ENCODE data around the gene ZNF581. TPM values are rescaled to one million over a fixed set of nuclear protein-coding genes. Genes with fewer than 3 reads are reported as not detected.

The ZNF581 gene
- total and polyA plus RNA-seq, 4 donors, result 2.1 to 7.3 (median 5.2) TPM

DNA sequence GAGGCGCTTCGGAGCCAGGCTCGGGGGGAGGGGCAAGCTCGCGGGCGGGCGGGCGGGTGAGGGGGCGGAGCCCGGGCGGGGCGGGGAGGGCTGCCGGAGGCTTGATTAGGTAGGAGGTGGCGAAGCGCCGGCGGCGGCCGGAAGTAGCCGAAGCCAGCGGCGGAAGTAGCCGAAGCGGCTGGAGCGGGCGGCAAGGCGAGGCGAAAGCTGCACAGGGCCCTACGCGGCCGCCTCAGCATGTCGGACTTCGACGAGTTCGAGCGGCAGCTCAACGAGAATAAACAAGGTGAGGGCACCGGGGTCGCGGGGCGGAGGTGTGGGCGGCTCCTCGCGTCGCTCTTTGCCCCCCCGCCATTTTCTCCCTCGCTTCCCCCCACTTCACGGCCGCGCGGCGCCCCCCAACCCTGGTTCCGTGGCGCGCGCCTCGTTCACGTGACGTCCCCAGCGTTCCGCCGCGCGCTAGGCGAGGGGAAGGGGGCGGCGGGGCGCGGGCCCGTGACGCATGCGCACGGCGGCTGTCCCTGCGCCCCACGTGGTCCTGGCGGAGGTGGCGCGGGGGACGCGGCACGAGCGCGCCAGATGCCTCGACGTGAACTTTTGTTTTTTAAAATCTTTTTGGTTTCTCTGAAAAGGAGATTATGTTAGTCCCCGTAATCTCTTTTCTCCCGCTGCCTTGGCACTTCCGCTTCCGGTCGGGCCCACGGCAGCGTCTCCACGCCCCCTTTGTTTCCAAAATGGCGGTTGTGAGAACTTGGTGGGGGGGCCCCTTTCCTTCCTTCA is 11.6 kb downstream of the ZNF581 start, which contains the start of gene U2AF2:
Gene U2AF2, plus strand, starts transcription at position 168 of the 780 bp plus-strand sequence. Its CDS starts 70 bp downstream, at position 238.
- peaks cover 0 to 5% (median 0%) of the 10 kb centered on the region in 4 donors for H3K36me3 ChIP-seq (ENCODE audit: control insufficient read depth in 4 of 4, insufficient read depth in 3 of 4, low read depth in 1 of 4, low read length in 3 of 4)
- H3K4me1 ChIP-seq (ENCODE audit: control insufficient read depth in 4 of 4, insufficient read depth in 4 of 4, low read length in 3 of 4), result peaks cover 8 to 40% (median 36%) of the 10 kb centered on the region in 4 donors
- WGBS, result under 1% methylated on average over 95 of the region's 95 CpGs

GRCh38 chr19:55655648-55656040 is 12.2 kb downstream of the ZNF581 start:
- Histone ChIP-seq H3K9me3 (ENCODE audit: control insufficient read depth in 4 of 4, low read length in 3 of 4) (no peaks in the 10 kb centered on the region), H3K4me1 (ENCODE audit: control insufficient read depth in 4 of 4, insufficient read depth in 4 of 4, low read length in 3 of 4) (peaks cover 8 to 40% (median 36%) of the 10 kb centered on the region in 4 donors), H3K36me3 (ENCODE audit: control insufficient read depth in 4 of 4, insufficient read depth in 3 of 4, low read depth in 1 of 4, low read length in 3 of 4) (peaks cover 0 to 7% (median 2%) of the 10 kb centered on the region in 4 donors), H3K27ac (ENCODE audit: low read depth in 1 of 2, low read length in 2 of 2) (peak overlapping the region; percentile 99), H3K27me3 (ENCODE audit: control insufficient read depth in 4 of 4, insufficient read depth in 4 of 4, low read length in 3 of 4) (no peaks in the 10 kb centered on the region), H3K4me3 (ENCODE audit: low read depth in 1 of 3, low read length in 3 of 3) (peak overlapping the region; percentile 87 to 94 (median 89)), H3K9ac (ENCODE audit: low read depth in 1 of 2, low read length in 2 of 2) (peak overlapping the region; percentile 74 to 97)
- 1% methylated on average over 19 of the region's 19 CpGs for WGBS
- no peak for DNase-seq (ENCODE audit: low spot score)
- TF ChIP-seq RXRA (IDR thresholded peaks at IDR 0.05) (no peak), SP1 (IDR thresholded peaks at IDR 0.05) (no peak), FOXA1 (IDR thresholded peaks at IDR 0.05) (no peak), TAF1 (conservative IDR thresholded peaks at IDR 0.05) (no peak), GABPA (IDR thresholded peaks at IDR 0.05 in 1 of 2, conservative IDR thresholded peaks at IDR 0.05 in 1 of 2) (no peak), NR2F2 (IDR thresholded peaks at IDR 0.05) (no peak), JUND (IDR thresholded peaks at IDR 0.05) (no peak), HNF4A (conservative IDR thresholded peaks at IDR 0.05) (no peak), YY1 (IDR thresholded peaks at IDR 0.05) (no peak)
- TF ChIP-seq, protein P1, sequence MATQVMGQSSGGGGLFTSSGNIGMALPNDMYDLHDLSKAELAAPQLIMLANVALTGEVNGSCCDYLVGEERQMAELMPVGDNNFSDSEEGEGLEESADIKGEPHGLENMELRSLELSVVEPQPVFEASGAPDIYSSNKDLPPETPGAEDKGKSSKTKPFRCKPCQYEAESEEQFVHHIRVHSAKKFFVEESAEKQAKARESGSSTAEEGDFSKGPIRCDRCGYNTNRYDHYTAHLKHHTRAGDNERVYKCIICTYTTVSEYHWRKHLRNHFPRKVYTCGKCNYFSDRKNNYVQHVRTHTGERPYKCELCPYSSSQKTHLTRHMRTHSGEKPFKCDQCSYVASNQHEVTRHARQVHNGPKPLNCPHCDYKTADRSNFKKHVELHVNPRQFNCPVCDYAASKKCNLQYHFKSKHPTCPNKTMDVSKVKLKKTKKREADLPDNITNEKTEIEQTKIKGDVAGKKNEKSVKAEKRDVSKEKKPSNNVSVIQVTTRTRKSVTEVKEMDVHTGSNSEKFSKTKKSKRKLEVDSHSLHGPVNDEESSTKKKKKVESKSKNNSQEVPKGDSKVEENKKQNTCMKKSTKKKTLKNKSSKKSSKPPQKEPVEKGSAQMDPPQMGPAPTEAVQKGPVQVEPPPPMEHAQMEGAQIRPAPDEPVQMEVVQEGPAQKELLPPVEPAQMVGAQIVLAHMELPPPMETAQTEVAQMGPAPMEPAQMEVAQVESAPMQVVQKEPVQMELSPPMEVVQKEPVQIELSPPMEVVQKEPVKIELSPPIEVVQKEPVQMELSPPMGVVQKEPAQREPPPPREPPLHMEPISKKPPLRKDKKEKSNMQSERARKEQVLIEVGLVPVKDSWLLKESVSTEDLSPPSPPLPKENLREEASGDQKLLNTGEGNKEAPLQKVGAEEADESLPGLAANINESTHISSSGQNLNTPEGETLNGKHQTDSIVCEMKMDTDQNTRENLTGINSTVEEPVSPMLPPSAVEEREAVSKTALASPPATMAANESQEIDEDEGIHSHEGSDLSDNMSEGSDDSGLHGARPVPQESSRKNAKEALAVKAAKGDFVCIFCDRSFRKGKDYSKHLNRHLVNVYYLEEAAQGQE (IDR thresholded peaks at IDR 0.05), result no peak
- TF ChIP-seq, protein P2, sequence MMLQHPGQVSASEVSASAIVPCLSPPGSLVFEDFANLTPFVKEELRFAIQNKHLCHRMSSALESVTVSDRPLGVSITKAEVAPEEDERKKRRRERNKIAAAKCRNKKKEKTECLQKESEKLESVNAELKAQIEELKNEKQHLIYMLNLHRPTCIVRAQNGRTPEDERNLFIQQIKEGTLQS (IDR thresholded peaks at IDR 0.05), result no peak

More for the DNA sequence above, 11.6 kb downstream of the ZNF581 start, which contains the start of gene U2AF2:
- peak; percentile 99 for DNase-seq (ENCODE audit: low spot score)
- TF ChIP-seq RAD21 (IDR thresholded peaks at IDR 0.05) (no peak), FOXA2 (IDR thresholded peaks at IDR 0.05) (no peak), GABPA (IDR thresholded peaks at IDR 0.05 in 1 of 2, conservative IDR thresholded peaks at IDR 0.05 in 1 of 2) (peak; percentile 84 to 90), FOXA1 (IDR thresholded peaks at IDR 0.05) (no peak), EGR1 (IDR thresholded peaks at IDR 0.05; ENCODE audit: low read depth in 2 of 2) (no peak), HNF4G (IDR thresholded peaks at IDR 0.05) (no peak), RXRA (IDR thresholded peaks at IDR 0.05) (no peak), YY1 (IDR thresholded peaks at IDR 0.05) (peak; percentile 98), HNF4A (conservative IDR thresholded peaks at IDR 0.05) (no peak), TAF1 (conservative IDR thresholded peaks at IDR 0.05) (no peak)
- TF ChIP-seq, protein P1 (IDR thresholded peaks at IDR 0.05), result no peak
- TF ChIP-seq, protein P2 (IDR thresholded peaks at IDR 0.05), result no peak
- TF ChIP-seq, protein P3, sequence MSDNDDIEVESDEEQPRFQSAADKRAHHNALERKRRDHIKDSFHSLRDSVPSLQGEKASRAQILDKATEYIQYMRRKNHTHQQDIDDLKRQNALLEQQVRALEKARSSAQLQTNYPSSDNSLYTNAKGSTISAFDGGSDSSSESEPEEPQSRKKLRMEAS (IDR thresholded peaks at IDR 0.05), result peak; percentile 74
- TF ChIP-seq, protein P4, sequence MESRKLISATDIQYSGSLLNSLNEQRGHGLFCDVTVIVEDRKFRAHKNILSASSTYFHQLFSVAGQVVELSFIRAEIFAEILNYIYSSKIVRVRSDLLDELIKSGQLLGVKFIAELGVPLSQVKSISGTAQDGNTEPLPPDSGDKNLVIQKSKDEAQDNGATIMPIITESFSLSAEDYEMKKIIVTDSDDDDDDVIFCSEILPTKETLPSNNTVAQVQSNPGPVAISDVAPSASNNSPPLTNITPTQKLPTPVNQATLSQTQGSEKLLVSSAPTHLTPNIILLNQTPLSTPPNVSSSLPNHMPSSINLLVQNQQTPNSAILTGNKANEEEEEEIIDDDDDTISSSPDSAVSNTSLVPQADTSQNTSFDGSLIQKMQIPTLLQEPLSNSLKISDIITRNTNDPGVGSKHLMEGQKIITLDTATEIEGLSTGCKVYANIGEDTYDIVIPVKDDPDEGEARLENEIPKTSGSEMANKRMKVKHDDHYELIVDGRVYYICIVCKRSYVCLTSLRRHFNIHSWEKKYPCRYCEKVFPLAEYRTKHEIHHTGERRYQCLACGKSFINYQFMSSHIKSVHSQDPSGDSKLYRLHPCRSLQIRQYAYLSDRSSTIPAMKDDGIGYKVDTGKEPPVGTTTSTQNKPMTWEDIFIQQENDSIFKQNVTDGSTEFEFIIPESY (IDR thresholded peaks at IDR 0.05), result no peak
- Histone ChIP-seq H3K27me3 (ENCODE audit: control insufficient read depth in 4 of 4, insufficient read depth in 4 of 4, low read length in 3 of 4) (no peaks in the 10 kb centered on the region), H3K9me3 (ENCODE audit: control insufficient read depth in 4 of 4, low read length in 3 of 4) (no peaks in the 10 kb centered on the region), H3K4me3 (ENCODE audit: low read depth in 1 of 3, low read length in 3 of 3) (peak within 1 kb of the TSS; percentile 87 to 94 (median 89)), H3K9ac (ENCODE audit: low read depth in 1 of 2, low read length in 2 of 2) (peak within 1 kb of the TSS; percentile 78 to 97), H3K27ac (ENCODE audit: low read depth in 1 of 2, low read length in 2 of 2) (peak within 1 kb of the TSS; percentile 99)

Data from liver (tissue), 9 donors.